HFFc6 (cell line): Measurements from ENCODE around the gene SDK2. TPM values are rescaled to one million over a fixed set of nuclear protein-coding genes. Genes with fewer than 3 reads are reported as not detected.

Experiments used
- DNase-seq: peaks from one replicate; pipeline ENCODE4 v3.0.0-alpha.2; 2018
- H3K27ac Mint-ChIP-seq: 2 replicates; pipeline ENCODE4 v1.8.0; 2020; ENCODE audit warnings: mild to moderate bottlenecking, mixed read lengths
- H3K27me3 Mint-ChIP-seq: 2 replicates; pipeline ENCODE4 v1.8.0; 2021; ENCODE audit warnings: mild to moderate bottlenecking, moderate library complexity, mixed read lengths; ENCODE audit not compliant: insufficient read depth
- H3K36me3 Mint-ChIP-seq: 2 replicates; pipeline ENCODE4 v1.8.0; 2021; ENCODE audit warnings: low read depth, mixed read lengths
- H3K4me1 Mint-ChIP-seq: 2 replicates; pipeline ENCODE4 v1.8.0; 2020; ENCODE audit warnings: low read depth, mixed read lengths
- H3K4me3 Mint-ChIP-seq: 2 replicates; pipeline ENCODE4 v1.8.0; 2020; ENCODE audit warnings: mild to moderate bottlenecking, moderate library complexity, mixed read lengths
- H3K9me3 Mint-ChIP-seq: 2 replicates; pipeline ENCODE4 v1.8.0; 2020; ENCODE audit warnings: mild to moderate bottlenecking, mixed read lengths
- total RNA-seq, 6 experiments: library from RNA; stranded (reverse); fragmentation: NEBNext Ultra II Directional; extraction: Animal tissue kit (Norgen Biotek cat#: 25700); gene quantifications; 2 replicates in 1 of 6; 3 replicates in 5 of 6; pipeline ENCODE4 v1.2.3, GENCODE V29; 2021
- TF ChIP-seq, protein P1 (sequence below): fragments of 200-600 bp; sonication (generic); IDR thresholded peaks from 2 replicates; pipeline ENCODE4 v1.5.0; 2021; ENCODE audit warnings: antibody characterized with exemption, mild to moderate bottlenecking

The SDK2 gene
- total RNA-seq, 6 experiments from 2014 or later: 0.03 TPM; not detected in 4

DNA sequence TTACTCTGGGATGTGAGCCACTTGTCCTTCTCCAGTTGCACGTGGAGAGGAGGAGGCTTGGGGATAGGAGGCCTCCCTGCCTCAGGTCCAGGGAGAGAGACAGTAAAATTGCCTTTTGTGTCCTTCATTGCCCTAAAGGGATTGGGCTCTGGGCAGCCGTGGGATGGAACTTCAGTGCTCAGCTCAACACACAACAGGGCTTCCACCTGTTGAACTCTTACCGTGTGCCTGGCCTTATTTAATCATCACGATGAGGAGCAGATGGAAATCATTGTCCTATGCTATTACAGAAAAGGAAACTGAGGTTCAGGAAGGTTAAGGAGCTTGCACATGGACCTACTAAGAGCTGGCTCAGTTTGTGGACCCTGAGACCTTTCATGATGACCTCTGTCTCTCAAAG is 240.0 kb downstream of the SDK2 start:
- Mint-ChIP-seq H3K36me3 (no peaks in the 10 kb centered on the region), H3K27me3 (peaks cover 12% of the 10 kb centered on the region), H3K4me1 (no peaks in the 10 kb centered on the region), H3K27ac (no peak overlapping the region), H3K9me3 (no peaks in the 10 kb centered on the region), H3K4me3 (no peak overlapping the region)
- DNase-seq: no peak
- TF ChIP-seq, protein P1, sequence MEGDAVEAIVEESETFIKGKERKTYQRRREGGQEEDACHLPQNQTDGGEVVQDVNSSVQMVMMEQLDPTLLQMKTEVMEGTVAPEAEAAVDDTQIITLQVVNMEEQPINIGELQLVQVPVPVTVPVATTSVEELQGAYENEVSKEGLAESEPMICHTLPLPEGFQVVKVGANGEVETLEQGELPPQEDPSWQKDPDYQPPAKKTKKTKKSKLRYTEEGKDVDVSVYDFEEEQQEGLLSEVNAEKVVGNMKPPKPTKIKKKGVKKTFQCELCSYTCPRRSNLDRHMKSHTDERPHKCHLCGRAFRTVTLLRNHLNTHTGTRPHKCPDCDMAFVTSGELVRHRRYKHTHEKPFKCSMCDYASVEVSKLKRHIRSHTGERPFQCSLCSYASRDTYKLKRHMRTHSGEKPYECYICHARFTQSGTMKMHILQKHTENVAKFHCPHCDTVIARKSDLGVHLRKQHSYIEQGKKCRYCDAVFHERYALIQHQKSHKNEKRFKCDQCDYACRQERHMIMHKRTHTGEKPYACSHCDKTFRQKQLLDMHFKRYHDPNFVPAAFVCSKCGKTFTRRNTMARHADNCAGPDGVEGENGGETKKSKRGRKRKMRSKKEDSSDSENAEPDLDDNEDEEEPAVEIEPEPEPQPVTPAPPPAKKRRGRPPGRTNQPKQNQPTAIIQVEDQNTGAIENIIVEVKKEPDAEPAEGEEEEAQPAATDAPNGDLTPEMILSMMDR: no peak

DNA sequence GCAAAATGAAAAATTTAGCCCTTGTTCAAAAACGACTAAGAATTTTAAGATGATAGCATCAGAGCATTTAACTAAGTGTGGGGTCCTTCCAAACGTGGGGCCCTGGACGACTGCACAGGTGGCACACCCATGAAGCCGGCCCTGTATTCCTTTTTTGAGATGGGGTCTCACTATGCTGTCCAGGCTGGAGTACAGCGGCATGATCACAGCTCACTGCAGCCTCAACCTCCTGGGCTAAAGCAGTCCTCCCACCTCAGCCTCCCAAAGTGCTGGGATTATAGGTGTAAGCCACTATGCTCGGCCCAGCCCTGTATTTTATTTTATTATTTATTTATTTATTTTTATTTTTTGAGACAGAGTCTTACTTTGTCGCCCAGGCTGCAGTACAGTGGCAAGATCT is 241.8 kb downstream of the SDK2 start:
- Mint-ChIP-seq H3K4me1 (no peaks in the 10 kb centered on the region), H3K27ac (no peak overlapping the region), H3K4me3 (no peak overlapping the region), H3K27me3 (peaks cover 14% of the 10 kb centered on the region), H3K36me3 (no peaks in the 10 kb centered on the region), H3K9me3 (no peaks in the 10 kb centered on the region)
- DNase-seq: no peak
- TF ChIP-seq, protein P1: no peak

DNA sequence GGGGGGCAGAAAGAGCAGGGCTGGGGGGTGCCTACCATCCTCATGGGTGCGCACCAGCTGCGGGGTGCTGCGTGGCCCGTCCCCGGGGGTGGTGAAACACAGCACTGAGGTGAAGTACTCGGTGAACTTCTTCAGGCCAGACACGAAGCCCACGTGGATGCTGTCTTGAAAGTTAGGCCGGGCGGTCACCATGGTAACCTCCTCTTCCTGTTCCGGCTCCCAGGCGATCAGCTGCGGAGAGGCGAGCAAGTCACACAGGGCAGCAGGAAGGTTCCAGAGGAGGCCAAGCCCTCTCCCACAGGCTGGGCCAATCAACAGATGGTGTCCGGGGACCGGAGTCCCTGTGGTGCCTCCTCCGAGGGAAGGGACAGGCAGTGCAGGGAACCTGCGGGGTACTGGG is 242.3 kb downstream of the SDK2 start:
- Mint-ChIP-seq H3K4me1 (no peaks in the 10 kb centered on the region), H3K27ac (no peak overlapping the region), H3K4me3 (no peak overlapping the region), H3K27me3 (peaks cover 20% of the 10 kb centered on the region), H3K36me3 (no peaks in the 10 kb centered on the region), H3K9me3 (no peaks in the 10 kb centered on the region)
- no peak for DNase-seq
- TF ChIP-seq, protein P1: no peak

DNA sequence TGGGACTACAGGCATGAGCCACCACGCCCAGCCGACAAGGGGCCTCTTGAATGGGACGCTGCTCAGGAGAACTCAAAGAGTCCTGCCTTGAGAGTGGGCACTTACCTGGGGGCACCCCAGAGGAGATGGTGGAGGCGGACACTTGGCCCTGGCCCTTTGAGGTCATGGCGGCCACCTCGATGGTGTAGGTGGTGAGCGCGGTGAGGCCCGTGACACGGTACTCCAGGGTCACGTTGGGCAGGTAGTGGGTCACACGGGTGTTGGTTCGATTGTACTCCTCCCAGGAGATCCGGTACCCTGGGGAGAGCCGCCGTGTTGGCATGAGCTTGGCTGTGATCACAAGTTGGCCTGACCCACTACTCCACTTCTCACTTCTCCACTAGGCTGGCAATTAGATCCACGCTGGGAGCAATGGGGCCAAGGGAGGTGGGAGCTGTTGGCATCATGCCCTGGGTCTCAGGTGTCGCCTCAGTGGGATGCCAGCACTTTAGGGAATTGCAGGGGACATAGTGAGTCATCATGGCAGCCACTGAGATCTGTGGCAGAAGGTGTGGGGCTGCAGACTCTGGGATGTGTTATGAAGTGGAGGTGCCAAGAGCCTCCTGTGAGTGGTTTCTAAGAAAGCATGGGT is 243.2 kb downstream of the SDK2 start:
- H3K27me3 Mint-ChIP-seq: peaks cover 20% of the 10 kb centered on the region
- DNase-seq: no peak

DNA sequence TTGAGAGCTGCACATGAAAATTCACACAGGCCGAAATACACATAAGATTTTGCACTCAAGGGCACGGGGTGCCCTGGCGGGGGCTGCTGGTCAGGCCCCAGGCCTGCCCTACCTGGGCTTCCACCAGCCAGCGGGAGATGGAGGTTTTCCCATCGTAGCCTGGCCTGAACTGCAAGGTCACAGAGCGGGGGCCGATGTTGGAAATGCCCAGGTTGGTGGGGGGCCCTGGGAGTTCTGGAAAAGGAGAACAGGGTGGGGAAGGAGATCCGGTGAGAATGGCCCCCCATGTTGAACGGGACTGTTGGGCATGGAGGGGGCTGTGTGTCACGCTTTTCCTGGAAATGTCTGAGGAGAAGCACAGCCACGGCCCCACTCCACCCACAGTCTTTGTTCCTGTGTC is 245.2 kb downstream of the SDK2 start:
- TF ChIP-seq, protein P1: no peak
- no peak for DNase-seq
- H3K4me1 Mint-ChIP-seq: no peaks in the 10 kb centered on the region
- H3K27ac Mint-ChIP-seq: no peak overlapping the region
- no peaks in the 10 kb centered on the region for H3K9me3 Mint-ChIP-seq
- peaks cover 20% of the 10 kb centered on the region for H3K27me3 Mint-ChIP-seq
- H3K36me3 Mint-ChIP-seq: no peaks in the 10 kb centered on the region
- H3K4me3 Mint-ChIP-seq: no peak overlapping the region

More for the DNA sequence above, 243.2 kb downstream of the SDK2 start:
- Mint-ChIP-seq H3K4me1 (no peaks in the 10 kb centered on the region), H3K36me3 (no peaks in the 10 kb centered on the region), H3K9me3 (no peaks in the 10 kb centered on the region), H3K27ac (no peak overlapping the region), H3K4me3 (no peak overlapping the region)
- TF ChIP-seq, protein P1: no peak
